IMR-90 (cell line): ENCODE measurements around the gene SPDYE1. TPM values are rescaled to one million over a fixed set of nuclear protein-coding genes. Genes with fewer than 3 reads are reported as not detected.
"Not testable (repeated sequence)": the region's sequence is repeated elsewhere in the genome, so short reads cannot be mapped to it uniquely, and the experiment has no call there.

Experiments used
- ATAC-seq: fragments of 200-7000 bp; cut with Tn5 transposase; 2 replicates; pipeline ENCODE4 v1.9.1; 2020; ENCODE audit warnings: low read depth, mild to moderate bottlenecking, moderate library complexity
- BruUV-seq: library from RNA; stranded (reverse); fragments of 400-500 nt; replicated peaks from 2 replicates; lab custom pipeline; 2021; lab: Mats Ljungman, UMichigan
- CTCF ChIA-PET: fragments of 300-600 bp; formaldehyde crosslinking; extraction: SDS; loops from one replicate; lab custom pipeline; 2021; ENCODE audit warnings: antibody characterized with exemption; lab: Yijun Ruan, JAX
- POLR2A ChIA-PET: fragments of 300-600 bp; sonication (Branson Sonifier 250); formaldehyde crosslinking; loops from one replicate; lab custom pipeline; 2022; ENCODE audit warnings: antibody characterized with exemption; ENCODE audit not compliant: unreplicated experiment; lab: Charles Lee
- DNase-seq: peaks from one replicate; pipeline ENCODE4 v3.0.0; 2013
- H2AFZ ChIP-seq: replicated peaks from 2 replicates; pipeline ENCODE3; 2013; ENCODE audit warnings: low read length, mild to moderate bottlenecking; ENCODE audit not compliant: poor library complexity
- H2AK5ac ChIP-seq: 2 replicates; pipeline ENCODE4 v1.6.1; 2013; ENCODE audit warnings: low read depth, low read length, inconsistent platforms
- H2AK9ac ChIP-seq: replicated peaks from 2 replicates; pipeline ENCODE3; 2013; ENCODE audit warnings: mild to moderate bottlenecking, low read depth, low read length, moderate library complexity; ENCODE audit not compliant: poor library complexity
- H2BK120ac ChIP-seq: 2 replicates; pipeline ENCODE4 v1.6.1; 2013; ENCODE audit warnings: low read depth, low read length, inconsistent platforms
- H2BK15ac ChIP-seq: 3 replicates; pipeline ENCODE4 v1.6.1; 2013; ENCODE audit warnings: low read depth, low read length, inconsistent platforms
- H2BK20ac ChIP-seq: 2 replicates; pipeline ENCODE4 v1.6.1; 2013; ENCODE audit warnings: low read depth, mild to moderate bottlenecking, inconsistent platforms, low read length, moderate library complexity
- H2BK5ac ChIP-seq: 2 replicates; pipeline ENCODE4 v1.6.1; 2013; ENCODE audit warnings: mild to moderate bottlenecking, low read depth, low read length, inconsistent platforms; ENCODE audit not compliant: poor library complexity, severe bottlenecking
- H3K14ac ChIP-seq: replicated peaks from 2 replicates; pipeline ENCODE4 v1.6.1; 2013; ENCODE audit warnings: low read depth, low read length, inconsistent platforms
- H3K18ac ChIP-seq: 2 replicates; pipeline ENCODE4 v1.6.1; 2013; ENCODE audit warnings: low read depth, low read length, control low read depth
- H3K23ac ChIP-seq: 2 replicates; pipeline ENCODE4 v1.6.1; 2013; ENCODE audit warnings: low read depth, low read length, inconsistent platforms
- H3K27ac ChIP-seq: 2 replicates; pipeline ENCODE4 v1.5.1; 2013; ENCODE audit warnings: mild to moderate bottlenecking, control low read depth, low read length; ENCODE audit not compliant: insufficient read depth
- H3K27me3 ChIP-seq: 2 replicates; pipeline ENCODE4 v1.6.1; 2013; ENCODE audit warnings: low read length; ENCODE audit not compliant: control insufficient read depth, insufficient read depth
- H3K36me3 ChIP-seq: 2 replicates; pipeline ENCODE4 v1.6.1; 2013; ENCODE audit warnings: low read length, mixed read lengths; ENCODE audit not compliant: control insufficient read depth, insufficient read depth
- H3K4ac ChIP-seq: 2 replicates; pipeline ENCODE4 v1.6.1; 2013; ENCODE audit warnings: low read depth, low read length, inconsistent platforms
- H3K4me1 ChIP-seq: 2 replicates; pipeline ENCODE4 v1.6.1; 2013; ENCODE audit warnings: low read length, mixed read lengths; ENCODE audit not compliant: control insufficient read depth, insufficient read depth
- H3K4me2 ChIP-seq: 2 replicates; pipeline ENCODE4 v1.6.1; 2013; ENCODE audit warnings: low read depth, mild to moderate bottlenecking, control low read depth, low read length, moderate library complexity
- H3K4me3 ChIP-seq: 2 replicates; pipeline ENCODE4 v1.5.1; 2013; ENCODE audit warnings: low read depth, mild to moderate bottlenecking, control low read depth, low read length, moderate library complexity; ENCODE audit not compliant: insufficient read depth
- H3K56ac ChIP-seq: 2 replicates; pipeline ENCODE4 v1.6.1; 2013; ENCODE audit warnings: low read length, inconsistent platforms; ENCODE audit not compliant: insufficient read depth; ENCODE audit errors: extremely low read depth
- H3K79me1 ChIP-seq, 2 experiments: 2 replicates each; pipeline ENCODE4 v1.6.1; 2013; ENCODE audit warnings: low read length in 2 of 2, inconsistent platforms in 1 of 2, low read depth in 1 of 2
- H3K9ac ChIP-seq: 2 replicates; pipeline ENCODE4 v1.6.1; 2013; ENCODE audit warnings: low read depth, low read length, control low read depth
- H3K9me1 ChIP-seq: 2 replicates; pipeline ENCODE4 v1.6.1; 2013; ENCODE audit warnings: low read length, inconsistent platforms; ENCODE audit not compliant: insufficient read depth
- H3K9me3 ChIP-seq: 2 replicates; pipeline ENCODE4 v1.6.1; 2013; ENCODE audit warnings: low read length; ENCODE audit not compliant: control insufficient read depth, insufficient read depth
- H4K20me1 ChIP-seq: 2 replicates; pipeline ENCODE4 v1.6.1; 2013; ENCODE audit warnings: low read length, inconsistent platforms; ENCODE audit not compliant: insufficient read depth
- H4K5ac ChIP-seq: 2 replicates; pipeline ENCODE4 v1.6.1; 2013; ENCODE audit warnings: mild to moderate bottlenecking, low read depth, low read length, control low read depth
- H4K8ac ChIP-seq, 2 experiments: 2 replicates each; pipeline ENCODE4 v1.6.1; 2013; ENCODE audit warnings: low read depth in 2 of 2, low read length in 2 of 2, control low read depth in 1 of 2, inconsistent platforms in 1 of 2
- H4K91ac ChIP-seq: 2 replicates; pipeline ENCODE4 v1.6.1; 2013; ENCODE audit warnings: low read depth, low read length, inconsistent platforms; ENCODE audit not compliant: insufficient read depth
- WGBS, 2 experiments: methylation state at CpG; one replicate each; pipeline versions ENCODE4 v1.1.5 to v1.1.7; 2013; ENCODE audit warnings: missing lambda C conversion rate in 2 of 2; ENCODE audit not compliant: insufficient read length in 1 of 2; ENCODE audit errors: extremely low coverage in 2 of 2; 5-methylcytosine and 5-hydroxymethylcytosine counted together
- dilution Hi-C: fragments of 300-500 bp; cut with HindIII; formaldehyde crosslinking; loops from one replicate; pipeline ENCODE4 v1.14.3; 2018; ENCODE audit warnings: low sequenced_read_pairs; ENCODE audit not compliant: unreplicated experiment
- in situ Hi-C: fragments of 300-500 bp; cut with MboI; formaldehyde crosslinking; loops from 3 replicates; pipeline ENCODE4 v1.14.3; 2019; ENCODE audit warnings: low sequenced_read_pairs, inconsistent platforms, mixed read lengths
- intact Hi-C: fragments of 100-400 bp; cut with micrococcal nuclease; formaldehyde crosslinking; loops from 2 replicates; pipeline ENCODE4 v1.10.0; 2022
- polyA plus RNA-seq, 3 experiments: library from polyadenylated mRNA; depleted of rRNA; stranded (reverse); fragments of >200 nt; gene quantifications; 2 replicates each; pipeline ENCODE4 v1.2.3, GENCODE V29; 2012; ENCODE audit warnings: low replicate concordance in 1 of 3
- total RNA-seq: library from RNA; depleted of rRNA; stranded (reverse); fragments of >200 nt; gene quantifications from 2 replicates; pipeline ENCODE4 v1.2.3, GENCODE V29; 2012

Gene SPDYE1
- total and polyA plus RNA-seq, 2 of the 4 experiments (the other 2 are of a cell fraction): not detected

DNA sequence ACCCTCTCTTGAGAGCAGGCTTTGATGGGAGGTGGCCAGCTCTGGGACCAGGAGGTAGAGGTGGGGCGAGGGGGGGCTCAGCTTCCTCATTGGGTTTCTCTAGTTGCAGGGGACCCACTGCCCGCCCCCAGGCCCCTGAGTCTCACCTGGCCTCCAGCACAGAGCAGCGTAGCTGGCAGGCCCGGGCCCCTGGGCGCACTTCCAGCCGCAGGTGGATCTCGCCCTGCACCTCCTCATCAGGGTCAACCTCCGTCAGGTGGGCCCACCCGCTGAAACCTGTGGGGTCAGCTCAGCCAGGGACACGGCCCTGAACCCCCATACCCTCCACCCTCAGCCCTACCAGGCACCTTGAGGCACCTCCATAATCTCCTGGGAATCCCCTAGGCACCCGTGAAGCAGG, 28.1 kb upstream of the SPDYE1 start:
- H3K36me3 ChIP-seq, ATAC-seq, H3K23ac ChIP-seq, H3K79me1 ChIP-seq, intact Hi-C loops, H2AK5ac ChIP-seq, H2BK120ac ChIP-seq, H3K18ac ChIP-seq, H3K4me2 ChIP-seq, DNase-seq, in situ Hi-C loops, H3K4ac ChIP-seq, dilution Hi-C loops, H4K8ac ChIP-seq, H3K9ac ChIP-seq, H3K9me1 ChIP-seq, H3K14ac ChIP-seq, BruUV-seq, CTCF ChIA-PET, H4K5ac ChIP-seq, H4K20me1 ChIP-seq, H2AFZ ChIP-seq, H3K4me3 ChIP-seq, H3K56ac ChIP-seq, H3K27me3 ChIP-seq, H3K27ac ChIP-seq, H2BK15ac ChIP-seq, H2BK20ac ChIP-seq, H2BK5ac ChIP-seq, H3K9me3 ChIP-seq, POLR2A ChIA-PET, H3K4me1 ChIP-seq, H4K91ac ChIP-seq, H2AK9ac ChIP-seq: not testable (repeated sequence)
- no CpG with 5 or more reads among the region's 11 CpGs for WGBS, 2 experiments

DNA sequence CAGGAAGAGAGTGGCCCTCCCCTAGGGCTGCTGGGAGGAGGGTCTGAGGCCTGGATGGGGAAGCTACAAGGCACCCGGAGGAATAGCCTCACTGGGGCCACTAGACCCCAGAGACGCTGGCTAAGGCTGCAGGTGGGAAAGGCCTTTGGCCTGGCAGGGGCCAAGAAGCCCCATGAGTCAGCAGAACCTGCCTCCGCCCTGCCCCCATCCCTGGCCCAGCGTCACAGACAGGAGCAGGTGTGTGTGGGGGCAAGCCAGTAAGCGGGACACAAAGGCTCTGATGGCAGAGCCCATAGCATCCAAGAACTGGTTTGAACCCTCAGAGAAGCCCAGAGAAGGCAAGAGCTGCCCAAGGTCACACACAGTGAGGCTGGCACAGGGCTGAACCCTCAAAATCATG, 27.0 kb upstream of the SPDYE1 start:
- H2AFZ ChIP-seq, H4K91ac ChIP-seq, in situ Hi-C loops, H3K23ac ChIP-seq, H3K27ac ChIP-seq, BruUV-seq, H3K4me3 ChIP-seq, H3K56ac ChIP-seq, H2BK5ac ChIP-seq, dilution Hi-C loops, H3K4me1 ChIP-seq, H2BK120ac ChIP-seq, H2BK15ac ChIP-seq, H3K4ac ChIP-seq, H2AK5ac ChIP-seq, H3K27me3 ChIP-seq, H3K14ac ChIP-seq, H4K5ac ChIP-seq, H3K79me1 ChIP-seq, H3K36me3 ChIP-seq, H3K18ac ChIP-seq, CTCF ChIA-PET, H4K8ac ChIP-seq, DNase-seq, H3K9ac ChIP-seq, POLR2A ChIA-PET, H2BK20ac ChIP-seq, intact Hi-C loops, H3K9me1 ChIP-seq, H4K20me1 ChIP-seq, H3K9me3 ChIP-seq, ATAC-seq, H2AK9ac ChIP-seq, H3K4me2 ChIP-seq: not testable (repeated sequence)
- 100% methylated on average over 2 of the region's 5 CpGs; no CpG with 5 or more reads in 1 of the 2 experiments for WGBS, 2 experiments
